ENCODE measurements around the gene PRRC2B.
A peak's percentile ranks its signal among the peaks of the same experiment; 100 is the strongest.
"Not testable (repeated sequence)": the region's sequence is repeated elsewhere in the genome, so short reads cannot be mapped to it uniquely, and the experiment has no call there.

The PRRC2B gene

GRCh38 chr9:131367450-131367849, 26.4 kb upstream of the PRRC2B start:
- Histone ChIP-seq H3K4me1 (ENCODE audit: low read length) (peaks cover 3% of the 10 kb centered on the region), H3K9ac (ENCODE audit: low read length) (no peak overlapping the region), H3K4me3 (ENCODE audit: low read length) (no peak overlapping the region), H3K27ac (ENCODE audit: low read length) (no peak overlapping the region), H3K27me3 (ENCODE audit: low read depth, low read length) (no peaks in the 10 kb centered on the region), H3K36me3 (replicated peaks; ENCODE audit: low read depth, low read length) (no peaks in the 10 kb centered on the region), H2AFZ (ENCODE audit: low read depth, low read length) (no peak overlapping the region), H3K9me3 (ENCODE audit: insufficient read depth, low read length) (no peaks in the 10 kb centered on the region), H3K4me2 (ENCODE audit: low read length) (no peak overlapping the region), H4K20me1 (ENCODE audit: insufficient read depth, low read length) (no peaks in the 10 kb centered on the region), H3K79me2 (ENCODE audit: low read length) (peaks cover 6% of the 10 kb centered on the region; the same call in 1 of the 2 replicates)
- TF ChIP-seq CTCF (IDR thresholded peaks at IDR 0.05; ENCODE audit: low read depth, low read length), result no peak
- no peak for TF ChIP-seq EZH2phosphoT487 (IDR thresholded peaks at IDR 0.05; ENCODE audit: low read depth)

- Histone ChIP-seq H3K4me3 (ENCODE audit: low read length) (no peak overlapping the region), H3K27me3 (ENCODE audit: low read depth, low read length) (no peaks in the 10 kb centered on the region), H3K4me1 (ENCODE audit: low read length) (peaks cover 7% of the 10 kb centered on the region), H3K4me2 (ENCODE audit: low read length) (no peak overlapping the region), H3K27ac (ENCODE audit: low read length) (no peak overlapping the region), H3K36me3 (replicated peaks; ENCODE audit: low read depth, low read length) (no peaks in the 10 kb centered on the region), H4K20me1 (ENCODE audit: insufficient read depth, low read length) (no peaks in the 10 kb centered on the region), H3K79me2 (ENCODE audit: low read length) (peaks cover 8% of the 10 kb centered on the region; the same call in 1 of the 2 replicates), H2AFZ (ENCODE audit: low read depth, low read length) (no peak overlapping the region), H3K9ac (ENCODE audit: low read length) (no peak overlapping the region), H3K9me3 (ENCODE audit: insufficient read depth, low read length) (no peaks in the 10 kb centered on the region)
- TF ChIP-seq EZH2phosphoT487 (IDR thresholded peaks at IDR 0.05; ENCODE audit: low read depth), result no peak
- TF ChIP-seq CTCF (IDR thresholded peaks at IDR 0.05; ENCODE audit: low read depth, low read length), result no peak
Measured at GRCh38 chr9:131370638-131371037, 23.2 kb upstream of the PRRC2B start.

GRCh38 chr9:131372599-131372973, 21.3 kb upstream of the PRRC2B start:
- H4K20me1 ChIP-seq (ENCODE audit: insufficient read depth, low read length); H3K36me3 ChIP-seq (replicated peaks; ENCODE audit: low read depth, low read length); H3K79me2 ChIP-seq (ENCODE audit: low read length); H3K27me3 ChIP-seq (ENCODE audit: low read depth, low read length); H3K9me3 ChIP-seq (ENCODE audit: insufficient read depth, low read length); H3K4me1 ChIP-seq (ENCODE audit: low read length): not testable (repeated sequence)
- peak overlapping the region; percentile 85 for H3K4me3 ChIP-seq (ENCODE audit: low read length)
- H3K27ac ChIP-seq (ENCODE audit: low read length), result peak overlapping the region; percentile 70
- H3K9ac ChIP-seq (ENCODE audit: low read length), result peak overlapping the region; percentile 79
- H2AFZ ChIP-seq (ENCODE audit: low read depth, low read length), result peak overlapping the region; percentile 71; the same call in 1 of the 2 replicates
- peak overlapping the region; percentile 86 for H3K4me2 ChIP-seq (ENCODE audit: low read length)

- not testable (repeated sequence) for H3K36me3 ChIP-seq (replicated peaks; ENCODE audit: low read depth, low read length); H3K9me3 ChIP-seq (ENCODE audit: insufficient read depth, low read length); H3K79me2 ChIP-seq (ENCODE audit: low read length); H4K20me1 ChIP-seq (ENCODE audit: insufficient read depth, low read length); H3K27me3 ChIP-seq (ENCODE audit: low read depth, low read length); H2AFZ ChIP-seq (ENCODE audit: low read depth, low read length); H3K27ac ChIP-seq (ENCODE audit: low read length); H3K4me1 ChIP-seq (ENCODE audit: low read length); H3K9ac ChIP-seq (ENCODE audit: low read length)
- Histone ChIP-seq H3K4me2 (ENCODE audit: low read length) (peak overlapping the region; percentile 55), H3K4me3 (ENCODE audit: low read length) (peak overlapping the region; percentile 85; the same call in 1 of the 2 replicates)
Measured at GRCh38 chr9:131374638-131375037, 19.2 kb upstream of the PRRC2B start.

- TF ChIP-seq EZH2phosphoT487 (IDR thresholded peaks at IDR 0.05; ENCODE audit: low read depth), result no peak
- no peak for TF ChIP-seq CTCF (IDR thresholded peaks at IDR 0.05; ENCODE audit: low read depth, low read length)
- Histone ChIP-seq H3K9me3 (ENCODE audit: insufficient read depth, low read length) (no peaks in the 10 kb centered on the region), H3K79me2 (ENCODE audit: low read length) (no peaks in the 10 kb centered on the region), H2AFZ (ENCODE audit: low read depth, low read length) (no peak overlapping the region), H4K20me1 (ENCODE audit: insufficient read depth, low read length) (no peaks in the 10 kb centered on the region), H3K27me3 (ENCODE audit: low read depth, low read length) (no peaks in the 10 kb centered on the region), H3K36me3 (replicated peaks; ENCODE audit: low read depth, low read length) (no peaks in the 10 kb centered on the region), H3K4me1 (ENCODE audit: low read length) (no peaks in the 10 kb centered on the region), H3K4me2 (ENCODE audit: low read length) (no peak overlapping the region), H3K9ac (ENCODE audit: low read length) (no peak overlapping the region), H3K27ac (ENCODE audit: low read length) (no peak overlapping the region), H3K4me3 (ENCODE audit: low read length) (no peak overlapping the region)
Measured at GRCh38 chr9:131379056-131379455, 14.8 kb upstream of the PRRC2B start.
